HepG2 (cell line): ENCODE results near the gene BOLA3. TPM values are rescaled to one million over a fixed set of nuclear protein-coding genes. Genes with fewer than 3 reads are reported as not detected.

Experiments
- ATF7-NPFF ChIP-seq: sonication (generic); formaldehyde crosslinking; IDR thresholded peaks from 2 replicates; pipeline ENCODE4 v1.8.1; 2023; ENCODE audit warnings: mild to moderate bottlenecking, low read depth, missing genetic modification reagents, moderate library complexity
- KAT8 ChIP-seq: IDR thresholded peaks from 2 replicates; pipeline ENCODE4 v1.6.1; 2016; ENCODE audit warnings: missing genetic modification reagents, missing compliant biosample characterization
- NFE2 ChIP-seq: sonication (generic); formaldehyde crosslinking; IDR thresholded peaks from 2 replicates; pipeline ENCODE4 v1.4.0; 2020; ENCODE audit warnings: missing genetic modification reagents
- NR3C1 ChIP-seq: sonication (generic); formaldehyde crosslinking; IDR thresholded peaks from 2 replicates; pipeline ENCODE4 v1.4.0; 2020; ENCODE audit warnings: missing genetic modification reagents
- POLR2A ChIP-seq, 2 experiments: IDR thresholded peaks; 2 replicates each; pipeline ENCODE4 v1.6.1; 2011; ENCODE audit warnings: low read depth in 2 of 2, low read length in 2 of 2, mild to moderate bottlenecking in 1 of 2, moderate library complexity in 1 of 2; ENCODE audit not compliant: insufficient read depth in 1 of 2
- RNF2 ChIP-seq: fragments of 450-650 bp; conservative IDR thresholded peaks from 2 replicates; pipeline ENCODE4 v1.6.1; 2016; ENCODE audit warnings: low read depth
- SMAD1 ChIP-seq: sonication (generic); formaldehyde crosslinking; IDR thresholded peaks from 2 replicates; pipeline ENCODE4 v1.4.0; 2020; ENCODE audit warnings: missing genetic modification reagents, low read depth, mild to moderate bottlenecking, borderline replicate concordance
- SMC3 ChIP-seq: IDR thresholded peaks from 2 replicates; pipeline ENCODE4 v1.6.1; 2011; ENCODE audit warnings: low read length, improper control_type of control experiment
- SOX13 ChIP-seq, 3 experiments: fragments of 450-650 bp in 1 of 3; sonication (generic) in 1 of 3; formaldehyde crosslinking in 1 of 3; IDR thresholded peaks in 2 of 3; conservative IDR thresholded peaks in 1 of 3; 2 replicates each; pipeline versions ENCODE4 v1.5.0 to v1.6.1; 2016 to 2020; ENCODE audit warnings: antibody characterized with exemption in 1 of 3, mild to moderate bottlenecking in 1 of 3, missing compliant biosample characterization in 1 of 3, missing genetic modification reagents in 1 of 3, moderate library complexity in 1 of 3
- SPEN ChIP-seq: sonication (generic); formaldehyde crosslinking; IDR thresholded peaks from 2 replicates; pipeline ENCODE4 v1.5.1; 2020; ENCODE audit warnings: low read depth, mild to moderate bottlenecking, missing genetic modification reagents
- ZBTB7A ChIP-seq: sonication (generic); formaldehyde crosslinking; IDR thresholded peaks from 2 replicates; pipeline ENCODE4 v1.8.0; 2022; ENCODE audit warnings: mild to moderate bottlenecking, missing genetic modification reagents
- ZNF180 ChIP-seq: sonication (generic); formaldehyde crosslinking; IDR thresholded peaks from 2 replicates; pipeline ENCODE4 v1.4.0; 2020; ENCODE audit warnings: low read depth, missing genetic modification reagents, borderline replicate concordance
- ZNF567 ChIP-seq: sonication (generic); formaldehyde crosslinking; IDR thresholded peaks from 2 replicates; pipeline ENCODE4 v1.8.1; 2023; ENCODE audit warnings: mild to moderate bottlenecking, missing genetic modification reagents, borderline replicate concordance
- ZNF619 ChIP-seq: sonication (generic); formaldehyde crosslinking; IDR thresholded peaks from 2 replicates; pipeline ENCODE4 v1.4.0; 2020; ENCODE audit warnings: mild to moderate bottlenecking, missing genetic modification reagents
- ZSCAN25 ChIP-seq: sonication (generic); formaldehyde crosslinking; IDR thresholded peaks from 2 replicates; pipeline ENCODE4 v1.8.0; 2022; ENCODE audit warnings: mild to moderate bottlenecking, missing genetic modification reagents
- polyA plus RNA-seq, 8 experiments: library from polyadenylated mRNA; depleted of rRNA in 3 of 8; stranded (reverse) in 7 of 8; unstranded in 1 of 8; fragments of >200 nt; fragmentation: Illumina TruSeq in 4 of 8; extraction: Trizol in 4 of 8; gene quantifications; 2 replicates each; pipeline versions ENCODE4 v1.2.1 to v1.2.3, GENCODE V29; 2011 to 2016; ENCODE audit warnings: low read depth in 4 of 8, missing spikeins in 1 of 8, mixed read lengths in 1 of 8; ENCODE audit not compliant: insufficient read depth in 1 of 8
- total RNA-seq, 5 experiments: library from RNA; depleted of rRNA; stranded (reverse); fragments of >200 nt; fragmentation: Illumina TruSeq; extraction: Trizol; gene quantifications; 2 replicates each; pipeline ENCODE4 v1.2.3, GENCODE V29; 2016; ENCODE audit warnings: low read depth in 1 of 5
- TF ChIP-seq, protein P1 (sequence below): sonication (generic); formaldehyde crosslinking; IDR thresholded peaks from 2 replicates; pipeline ENCODE4 v1.9.0; 2021; ENCODE audit warnings: mild to moderate bottlenecking, missing genetic modification reagents
- TF ChIP-seq, protein P2 (sequence below): sonication (generic); formaldehyde crosslinking; IDR thresholded peaks from 2 replicates; pipeline ENCODE4 v1.8.1; 2023; ENCODE audit warnings: mild to moderate bottlenecking, inconsistent platforms, moderate library complexity, missing genetic modification reagents, borderline replicate concordance
- TF ChIP-seq, protein P3 (sequence below): sonication (generic); formaldehyde crosslinking; IDR thresholded peaks from 2 replicates; pipeline ENCODE4 v1.8.1; 2022; ENCODE audit warnings: low read depth, mild to moderate bottlenecking, missing genetic modification reagents

BOLA3 gene
- total and polyA plus RNA-seq, 2 of the 13 experiments (the other 11 are each of a cell fraction or from before 2014, with no cell fraction given) = 89.7 to 170 TPM

DNA sequence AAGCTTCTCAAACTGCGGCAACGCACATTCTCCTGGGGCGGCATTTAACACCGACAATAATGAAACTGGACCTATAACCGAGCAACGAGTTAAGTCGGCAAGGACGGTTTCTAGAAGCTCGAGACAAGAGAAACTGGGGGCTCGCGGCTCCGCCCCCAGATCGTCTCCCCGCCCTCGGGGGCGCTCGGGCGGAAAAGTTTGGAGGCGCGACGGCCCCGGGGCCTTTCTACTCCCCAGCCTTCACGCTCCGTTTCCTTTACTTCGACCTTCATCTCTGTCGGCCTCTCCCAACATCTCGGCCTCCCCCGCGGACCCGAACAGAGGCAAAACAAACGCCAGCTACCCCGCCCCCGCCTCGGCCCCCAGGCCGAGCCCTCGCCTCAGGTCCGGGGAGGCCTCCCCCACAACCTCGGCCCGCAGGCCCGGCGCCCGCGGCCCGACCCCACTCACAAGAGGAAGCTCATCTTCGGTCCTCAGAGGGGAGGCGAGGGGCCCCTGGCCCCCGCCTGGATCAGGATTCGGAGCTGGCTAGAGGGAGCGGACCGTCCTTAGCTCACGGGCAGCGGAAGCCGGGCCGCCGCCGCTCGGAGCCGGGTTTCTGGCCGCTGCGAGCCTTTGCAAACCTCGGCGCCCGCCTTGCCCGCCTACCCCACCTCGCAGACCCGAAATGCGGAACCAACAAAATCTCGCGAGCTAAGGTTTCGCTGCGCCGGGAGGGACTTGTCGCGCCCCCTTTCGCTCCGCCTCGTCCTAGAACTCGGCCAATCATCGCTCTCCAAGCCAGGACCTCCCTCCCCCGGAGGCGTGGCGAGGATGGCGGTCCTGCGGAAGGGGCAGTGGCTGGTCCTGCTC lies 30.7 kb upstream of the BOLA3 start, which contains the start of gene MOB1A (continued):
- TF ChIP-seq, protein P1, sequence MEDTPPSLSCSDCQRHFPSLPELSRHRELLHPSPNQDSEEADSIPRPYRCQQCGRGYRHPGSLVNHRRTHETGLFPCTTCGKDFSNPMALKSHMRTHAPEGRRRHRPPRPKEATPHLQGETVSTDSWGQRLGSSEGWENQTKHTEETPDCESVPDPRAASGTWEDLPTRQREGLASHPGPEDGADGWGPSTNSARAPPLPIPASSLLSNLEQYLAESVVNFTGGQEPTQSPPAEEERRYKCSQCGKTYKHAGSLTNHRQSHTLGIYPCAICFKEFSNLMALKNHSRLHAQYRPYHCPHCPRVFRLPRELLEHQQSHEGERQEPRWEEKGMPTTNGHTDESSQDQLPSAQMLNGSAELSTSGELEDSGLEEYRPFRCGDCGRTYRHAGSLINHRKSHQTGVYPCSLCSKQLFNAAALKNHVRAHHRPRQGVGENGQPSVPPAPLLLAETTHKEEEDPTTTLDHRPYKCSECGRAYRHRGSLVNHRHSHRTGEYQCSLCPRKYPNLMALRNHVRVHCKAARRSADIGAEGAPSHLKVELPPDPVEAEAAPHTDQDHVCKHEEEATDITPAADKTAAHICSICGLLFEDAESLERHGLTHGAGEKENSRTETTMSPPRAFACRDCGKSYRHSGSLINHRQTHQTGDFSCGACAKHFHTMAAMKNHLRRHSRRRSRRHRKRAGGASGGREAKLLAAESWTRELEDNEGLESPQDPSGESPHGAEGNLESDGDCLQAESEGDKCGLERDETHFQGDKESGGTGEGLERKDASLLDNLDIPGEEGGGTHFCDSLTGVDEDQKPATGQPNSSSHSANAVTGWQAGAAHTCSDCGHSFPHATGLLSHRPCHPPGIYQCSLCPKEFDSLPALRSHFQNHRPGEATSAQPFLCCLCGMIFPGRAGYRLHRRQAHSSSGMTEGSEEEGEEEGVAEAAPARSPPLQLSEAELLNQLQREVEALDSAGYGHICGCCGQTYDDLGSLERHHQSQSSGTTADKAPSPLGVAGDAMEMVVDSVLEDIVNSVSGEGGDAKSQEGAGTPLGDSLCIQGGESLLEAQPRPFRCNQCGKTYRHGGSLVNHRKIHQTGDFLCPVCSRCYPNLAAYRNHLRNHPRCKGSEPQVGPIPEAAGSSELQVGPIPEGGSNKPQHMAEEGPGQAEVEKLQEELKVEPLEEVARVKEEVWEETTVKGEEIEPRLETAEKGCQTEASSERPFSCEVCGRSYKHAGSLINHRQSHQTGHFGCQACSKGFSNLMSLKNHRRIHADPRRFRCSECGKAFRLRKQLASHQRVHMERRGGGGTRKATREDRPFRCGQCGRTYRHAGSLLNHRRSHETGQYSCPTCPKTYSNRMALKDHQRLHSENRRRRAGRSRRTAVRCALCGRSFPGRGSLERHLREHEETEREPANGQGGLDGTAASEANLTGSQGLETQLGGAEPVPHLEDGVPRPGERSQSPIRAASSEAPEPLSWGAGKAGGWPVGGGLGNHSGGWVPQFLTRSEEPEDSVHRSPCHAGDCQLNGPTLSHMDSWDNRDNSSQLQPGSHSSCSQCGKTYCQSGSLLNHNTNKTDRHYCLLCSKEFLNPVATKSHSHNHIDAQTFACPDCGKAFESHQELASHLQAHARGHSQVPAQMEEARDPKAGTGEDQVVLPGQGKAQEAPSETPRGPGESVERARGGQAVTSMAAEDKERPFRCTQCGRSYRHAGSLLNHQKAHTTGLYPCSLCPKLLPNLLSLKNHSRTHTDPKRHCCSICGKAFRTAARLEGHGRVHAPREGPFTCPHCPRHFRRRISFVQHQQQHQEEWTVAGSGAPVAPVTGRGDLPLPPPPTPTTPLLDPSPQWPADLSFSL = no peak
- no peak; the same call in 1 of the 2 replicates for TF ChIP-seq SOX13 (IDR thresholded peaks at IDR 0.05)
- TF ChIP-seq SOX13 (CRISPR knock-in tag; conservative IDR thresholded peaks at IDR 0.05 in 1 of 2, IDR thresholded peaks at IDR 0.05 in 1 of 2) = peak in 1 of 2 experiments; percentile 43; a peak in 1 of 4 replicates
- TF ChIP-seq ZBTB7A (CRISPR knock-in tag) = no peak
- TF ChIP-seq RNF2 = 0 out of 2 replicates have a peak, but pooled peaks have one; percentile 51
- TF ChIP-seq, protein P2, sequence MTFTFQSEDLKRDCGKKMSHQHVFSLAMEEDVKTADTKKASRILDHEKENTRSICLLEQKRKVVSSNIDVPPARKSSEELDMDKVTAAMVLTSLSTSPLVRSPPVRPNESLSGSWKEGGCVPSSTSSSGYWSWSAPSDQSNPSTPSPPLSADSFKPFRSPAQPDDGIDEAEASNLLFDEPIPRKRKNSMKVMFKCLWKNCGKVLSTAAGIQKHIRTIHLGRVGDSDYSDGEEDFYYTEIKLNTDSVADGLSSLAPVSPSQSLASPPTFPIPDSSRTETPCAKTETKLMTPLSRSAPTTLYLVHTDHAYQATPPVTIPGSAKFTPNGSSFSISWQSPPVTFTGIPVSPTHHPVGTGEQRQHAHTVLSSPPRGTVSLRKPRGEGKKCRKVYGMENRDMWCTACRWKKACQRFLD (CRISPR knock-in tag) = 0 out of 2 replicates have a peak, but pooled peaks have one; percentile 39
- no peak for TF ChIP-seq NFE2 (CRISPR knock-in tag)
- no peak for TF ChIP-seq ZNF180 (CRISPR knock-in tag)
- 0 out of 2 replicates have a peak, but pooled peaks have one; percentile 57 for TF ChIP-seq SMAD1 (CRISPR knock-in tag)
- TF ChIP-seq, protein P3, sequence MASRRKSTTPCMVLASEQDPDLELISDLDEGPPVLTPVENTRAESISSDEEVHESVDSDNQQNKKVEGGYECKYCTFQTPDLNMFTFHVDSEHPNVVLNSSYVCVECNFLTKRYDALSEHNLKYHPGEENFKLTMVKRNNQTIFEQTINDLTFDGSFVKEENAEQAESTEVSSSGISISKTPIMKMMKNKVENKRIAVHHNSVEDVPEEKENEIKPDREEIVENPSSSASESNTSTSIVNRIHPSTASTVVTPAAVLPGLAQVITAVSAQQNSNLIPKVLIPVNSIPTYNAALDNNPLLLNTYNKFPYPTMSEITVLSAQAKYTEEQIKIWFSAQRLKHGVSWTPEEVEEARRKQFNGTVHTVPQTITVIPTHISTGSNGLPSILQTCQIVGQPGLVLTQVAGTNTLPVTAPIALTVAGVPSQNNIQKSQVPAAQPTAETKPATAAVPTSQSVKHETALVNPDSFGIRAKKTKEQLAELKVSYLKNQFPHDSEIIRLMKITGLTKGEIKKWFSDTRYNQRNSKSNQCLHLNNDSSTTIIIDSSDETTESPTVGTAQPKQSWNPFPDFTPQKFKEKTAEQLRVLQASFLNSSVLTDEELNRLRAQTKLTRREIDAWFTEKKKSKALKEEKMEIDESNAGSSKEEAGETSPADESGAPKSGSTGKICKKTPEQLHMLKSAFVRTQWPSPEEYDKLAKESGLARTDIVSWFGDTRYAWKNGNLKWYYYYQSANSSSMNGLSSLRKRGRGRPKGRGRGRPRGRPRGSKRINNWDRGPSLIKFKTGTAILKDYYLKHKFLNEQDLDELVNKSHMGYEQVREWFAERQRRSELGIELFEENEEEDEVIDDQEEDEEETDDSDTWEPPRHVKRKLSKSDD (CRISPR knock-in tag) = 0 out of 2 replicates have a peak, but pooled peaks have one; percentile 8
- peak; percentile 88 to 92; a peak in 3 of 4 replicates for TF ChIP-seq POLR2A (IDR thresholded peaks at IDR 0.05; ENCODE audit: insufficient read depth in 1 of 2, low read depth in 2 of 2, low read length in 2 of 2)
- no peak; the same call in 1 of the 2 replicates for TF ChIP-seq ZNF619 (CRISPR knock-in tag)
- TF ChIP-seq SMC3 = no peak
- peak; percentile 95 for TF ChIP-seq KAT8 (CRISPR knock-in tag)
- peak; percentile 35; the same call in 1 of the 2 replicates for TF ChIP-seq ZNF567 (CRISPR knock-in tag)
- TF ChIP-seq ZSCAN25 (CRISPR knock-in tag) = 0 out of 2 replicates have a peak, but pooled peaks have one; percentile 41
- TF ChIP-seq ATF7-NPFF (CRISPR knock-in tag) = 0 out of 2 replicates have a peak, but pooled peaks have one; percentile 9
- peak; percentile 92; the same call in 1 of the 2 replicates for TF ChIP-seq SPEN (CRISPR knock-in tag)
- no peak for TF ChIP-seq NR3C1 (CRISPR knock-in tag)
